Omental fat pad (tissue), 4 donors: ENCODE data around the gene IKBKG. TPM values are rescaled to one million over a fixed set of nuclear protein-coding genes. Genes with fewer than 3 reads are reported as not detected.

Experiments
- ATAC-seq: fragments of 150-250 bp; one replicate; pipeline ENCODE4 v1.9.1; 2016; ENCODE audit warnings: mild to moderate bottlenecking, moderate library complexity; ENCODE audit not compliant: low FRiP score
- DNase-seq: peaks from one replicate; pipeline ENCODE4 v3.0.0-alpha.2; 2019; ENCODE audit warnings: low spot score
- CTCF ChIP-seq, 3 donors: fragments of 450-650 bp; IDR thresholded peaks; one replicate each; pipeline ENCODE4 v1.5.1; 2016 to 2017; ENCODE audit warnings: antibody characterized with exemption in 3 of 3, mild to moderate bottlenecking in 3 of 3, moderate library complexity in 2 of 3
- total RNA-seq, 4 donors: library from RNA; depleted of rRNA; stranded (reverse); fragments of >200 nt; gene quantifications; one replicate each; pipeline ENCODE4 v1.1.0, GENCODE V29; 2016

The IKBKG gene
- total RNA-seq, 4 donors from 2014 or later, result 7.5 to 15.4 (median 12.3) TPM

GRCh38 chrX:154508384-154508745, 39.1 kb upstream of the IKBKG start:
- DNase-seq (no peak), ATAC-seq (no peak)
- TF ChIP-seq CTCF (IDR thresholded peaks at IDR 0.05), result no peak

GRCh38 chrX:154509455-154509854, 38.0 kb upstream of the IKBKG start:
- TF ChIP-seq CTCF (IDR thresholded peaks at IDR 0.05), result no peak
- ATAC-seq, result no peak
- DNase-seq, result no peak

GRCh38 chrX:154511761-154512160, 35.7 kb upstream of the IKBKG start:
- no peak for ATAC-seq
- no peak for DNase-seq
- no peak for TF ChIP-seq CTCF (IDR thresholded peaks at IDR 0.05)

GRCh38 chrX:154512879-154513553, 34.4 kb upstream of the IKBKG start:
- DNase-seq (no peak), ATAC-seq (no peak)
- no peak for TF ChIP-seq CTCF (IDR thresholded peaks at IDR 0.05)

- TF ChIP-seq CTCF (IDR thresholded peaks at IDR 0.05), result no peak
- ATAC-seq, result no peak
- no peak for DNase-seq
Observed at GRCh38 chrX:154513716-154514115, 33.7 kb upstream of the IKBKG start.

- DNase-seq (no peak), ATAC-seq (peak; percentile 6)
- TF ChIP-seq CTCF (IDR thresholded peaks at IDR 0.05), result no peak
Observed at GRCh38 chrX:154515090-154515965, 32.1 kb upstream of the IKBKG start.
